Brain microvascular endothelial cell (primary cell): ENCODE results near the gene TEAD4.

ENCODE experiments used
- DNase-seq: peaks from one replicate; pipeline ENCODE4 v3.0.0-alpha.2; 2020
- H3K27ac ChIP-seq: fragments of 250-450 bp; sonication (Bioruptor Pico); 2 replicates; pipeline ENCODE4 v1.5.1; 2020; ENCODE audit warnings: mild to moderate bottlenecking, moderate library complexity
- H3K27me3 ChIP-seq: fragments of 250-450 bp; sonication (Bioruptor Pico); replicated peaks from 2 replicates; pipeline ENCODE4 v1.5.1; 2020; ENCODE audit warnings: mild to moderate bottlenecking
- H3K36me3 ChIP-seq: fragments of 250-450 bp; sonication (Bioruptor Pico); replicated peaks from 2 replicates; pipeline ENCODE4 v1.5.1; 2020; ENCODE audit warnings: mild to moderate bottlenecking
- H3K4me3 ChIP-seq: 2 replicates; pipeline ENCODE4 v1.5.1; 2011; ENCODE audit warnings: low read depth, mild to moderate bottlenecking, control low read depth, low read length, moderate library complexity
- CTCF ChIP-seq: IDR thresholded peaks from 2 replicates; pipeline ENCODE4 v1.5.1; 2011; ENCODE audit warnings: low read depth, mild to moderate bottlenecking, moderate library complexity, low read length, control low read depth, inconsistent platforms; ENCODE audit errors: missing control alignments
- in situ Hi-C: cut with HindIII; loops from 2 replicates; pipeline ENCODE4 v1.10.0; 2017; ENCODE audit warnings: low sequenced_read_pairs, low pct_ligation_motif_present

TEAD4 gene

GRCh38 chr12:3035171-3035570 is 76.0 kb downstream of the TEAD4 start:
- no peak for TF ChIP-seq CTCF
- H3K27ac ChIP-seq, result no peak overlapping the region
- no peak overlapping the region for H3K4me3 ChIP-seq
- in situ Hi-C loops, result no loop called here
- peaks cover 4% of the 10 kb centered on the region for H3K36me3 ChIP-seq
- peak; percentile 40 for DNase-seq
- H3K27me3 ChIP-seq, result no peaks in the 10 kb centered on the region

GRCh38 chr12:3035815-3036702 is 76.9 kb downstream of the TEAD4 start:
- DNase-seq, result peak; percentile 28
- Histone ChIP-seq H3K36me3 (peaks cover 10% of the 10 kb centered on the region), H3K27ac (no peak overlapping the region), H3K27me3 (no peaks in the 10 kb centered on the region), H3K4me3 (no peak overlapping the region)
- TF ChIP-seq CTCF, result peak; percentile 79
- in situ Hi-C loops, result no loop called here

- Histone ChIP-seq H3K4me3 (no peak overlapping the region), H3K27ac (no peak overlapping the region), H3K27me3 (no peaks in the 10 kb centered on the region), H3K36me3 (peaks cover 13% of the 10 kb centered on the region)
- no peak for DNase-seq
- in situ Hi-C loops, result no loop called here
- TF ChIP-seq CTCF, result no peak
Observed at GRCh38 chr12:3036901-3037600, 77.9 kb downstream of the TEAD4 start.

GRCh38 chr12:3038166-3038565 is 79.0 kb downstream of the TEAD4 start:
- in situ Hi-C loops, result no loop called here
- Histone ChIP-seq H3K27me3 (no peaks in the 10 kb centered on the region), H3K36me3 (peaks cover 13% of the 10 kb centered on the region), H3K27ac (no peak overlapping the region), H3K4me3 (no peak overlapping the region)
- no peak for TF ChIP-seq CTCF
- DNase-seq, result no peak

GRCh38 chr12:3038926-3039510 is 79.8 kb downstream of the TEAD4 start:
- peaks cover 13% of the 10 kb centered on the region for H3K36me3 ChIP-seq
- H3K27me3 ChIP-seq, result no peaks in the 10 kb centered on the region
- TF ChIP-seq CTCF, result no peak
- in situ Hi-C loops, result no loop called here
- DNase-seq, result no peak
- no peak overlapping the region for H3K27ac ChIP-seq
- H3K4me3 ChIP-seq, result no peak overlapping the region
